Inflammatory macrophage treated with lipopolysaccharide for 1 hour (primary cell): ENCODE data around the gene ELF2.
A peak's percentile ranks its signal among the peaks of the same experiment; 100 is the strongest.
"Not testable (repeated sequence)": the region's sequence is repeated elsewhere in the genome, so short reads cannot be mapped to it uniquely, and the experiment has no call there.

Source experiments
- DNase-seq, 2 donors: peaks; one replicate each; pipeline ENCODE4 v3.0.0-alpha.2; 2020 to 2022

ELF2 gene

GRCh38 chr4:139184129-139184528 is 7.1 kb upstream of the ELF2 start:
- DNase-seq = peak; percentile 24 to 32

GRCh38 chr4:139177869-139178619 is 1.0 kb upstream of the ELF2 start:
- peak; percentile 90 for DNase-seq

GRCh38 chr4:139176302-139177048 is 543 bp downstream of the ELF2 start:
- peak; percentile 62 to 75 for DNase-seq

GRCh38 chr4:139175646-139176301 is 1.2 kb downstream of the ELF2 start:
- DNase-seq = peak; percentile 40 to 60

GRCh38 chr4:139171876-139172691 is 4.9 kb downstream of the ELF2 start:
- DNase-seq = no peak

GRCh38 chr4:139170932-139171331 is 6.1 kb downstream of the ELF2 start:
- DNase-seq = no peak

GRCh38 chr4:139167774-139168444 is 9.1 kb downstream of the ELF2 start:
- peak; percentile 75 to 88 for DNase-seq

- DNase-seq = no peak
These were observed 12.3 kb downstream of the ELF2 start for GRCh38 chr4:139164731-139165130.

- no peak for DNase-seq
These were observed 13.2 kb downstream of the ELF2 start for GRCh38 chr4:139163806-139164206.

- DNase-seq = not testable (repeated sequence)
These were observed 19.0 kb downstream of the ELF2 start for GRCh38 chr4:139157977-139158376.

GRCh38 chr4:139154952-139155557 is 22.0 kb downstream of the ELF2 start:
- no peak for DNase-seq

GRCh38 chr4:139154538-139154937 is 22.5 kb downstream of the ELF2 start:
- DNase-seq = no peak

- no peak for DNase-seq
These were observed 22.9 kb downstream of the ELF2 start for GRCh38 chr4:139154134-139154421.

- DNase-seq = no peak
These were observed 23.4 kb downstream of the ELF2 start for GRCh38 chr4:139153411-139154133.

- DNase-seq = no peak
These were observed 24.8 kb downstream of the ELF2 start for GRCh38 chr4:139152249-139152648.

GRCh38 chr4:139146926-139147629 is 29.9 kb downstream of the ELF2 start:
- no peak for DNase-seq

GRCh38 chr4:139145552-139145932 is 31.5 kb downstream of the ELF2 start:
- no peak for DNase-seq

- no peak for DNase-seq
These were observed 32.0 kb downstream of the ELF2 start for GRCh38 chr4:139144911-139145551.

GRCh38 chr4:139144161-139144859 is 32.7 kb downstream of the ELF2 start:
- DNase-seq = peak; percentile 62 to 81

GRCh38 chr4:139142980-139143379 is 34.0 kb downstream of the ELF2 start:
- DNase-seq = no peak
